HL-60 (cell line): ENCODE results near the gene NR3C2.

Source experiments
- CTCF ChIP-seq: IDR thresholded peaks from one replicate; pipeline ENCODE4 v1.5.1; 2011; ENCODE audit warnings: low read length, control low read depth, inconsistent platforms; ENCODE audit not compliant: insufficient read depth
- GABPA ChIP-seq: IDR thresholded peaks from 2 replicates; pipeline ENCODE4 v1.6.1; 2012; ENCODE audit warnings: low read depth
- POLR2AphosphoS5 ChIP-seq: IDR thresholded peaks from 2 replicates; pipeline ENCODE4 v1.6.1; 2012; ENCODE audit warnings: low read depth
- REST ChIP-seq: IDR thresholded peaks from 2 replicates; pipeline ENCODE4 v1.6.1; 2012; ENCODE audit warnings: low read depth; ENCODE audit not compliant: insufficient replicate concordance

GRCh38 chr4:148093065-148093464 is 349.1 kb downstream of the NR3C2 start:
- TF ChIP-seq POLR2AphosphoS5 (no peak), CTCF (no peak), REST (no peak), GABPA (no peak)
